Stimulated activated CD4-positive, alpha-beta T cell treated with anti-CD3 and anti-CD28 coated beads, Interleukin-4, amount 100 ng/mL, for 24 hours (primary cell): ENCODE results near the gene BCKDK.

Experiments used
- DNase-seq: peaks from one replicate; pipeline ENCODE4 v3.0.0-alpha.2; 2020

Gene BCKDK

GRCh38 chr16:31108035-31108793, at the start of gene BCKDK:
TSS of gene BCKDK (plus strand) at chr16:31108386. CDS start at chr16:31109224, 838 bp downstream.
- DNase-seq, result peak; percentile 75

GRCh38 chr16:31061126-31061812, 46.9 kb upstream of the BCKDK start:
- no peak for DNase-seq

- no peak for DNase-seq
Measured at GRCh38 chr16:31061813-31062440, 46.3 kb upstream of the BCKDK start.

- DNase-seq, result no peak
Measured at GRCh38 chr16:31063495-31063842, 44.7 kb upstream of the BCKDK start.

GRCh38 chr16:31063843-31064611, 44.2 kb upstream of the BCKDK start:
- no peak for DNase-seq

- no peak for DNase-seq
Measured at GRCh38 chr16:31064882-31065461, 43.2 kb upstream of the BCKDK start.

GRCh38 chr16:31067342-31067741, 40.8 kb upstream of the BCKDK start:
- DNase-seq, result no peak

- DNase-seq, result no peak
Measured at GRCh38 chr16:31071861-31072260, 36.3 kb upstream of the BCKDK start.

GRCh38 chr16:31072540-31073141, 35.5 kb upstream of the BCKDK start:
- peak; percentile 26 for DNase-seq

- DNase-seq, result peak; percentile 90
Measured at GRCh38 chr16:31073142-31073969, 34.8 kb upstream of the BCKDK start.

- DNase-seq, result peak; percentile 99
Measured at GRCh38 chr16:31073970-31074813, 34.0 kb upstream of the BCKDK start, which contains the start of the genes ZNF646 and ZNF668. TSS of gene ZNF646 (plus strand) at chr16:31074422. CDS start at chr16:31076325, 1,903 bp downstream. TSS of gene ZNF668 (minus strand) at chr16:31074240. CDS start at chr16:31064459, 9,781 bp downstream.

- no peak for DNase-seq
Measured at GRCh38 chr16:31074814-31075183, 33.4 kb upstream of the BCKDK start.

GRCh38 chr16:31076319-31076718, 31.9 kb upstream of the BCKDK start:
- DNase-seq, result no peak

GRCh38 chr16:31077024-31077423, 31.2 kb upstream of the BCKDK start:
- no peak for DNase-seq

- DNase-seq, result no peak
Measured at GRCh38 chr16:31077592-31078396, 30.4 kb upstream of the BCKDK start.

GRCh38 chr16:31078597-31079341, 29.4 kb upstream of the BCKDK start:
- no peak for DNase-seq

GRCh38 chr16:31079342-31079944, 28.7 kb upstream of the BCKDK start:
- no peak for DNase-seq

GRCh38 chr16:31080035-31080629, 28.1 kb upstream of the BCKDK start:
- no peak for DNase-seq
